AG04450 (cell line): ENCODE measurements around the gene MACC1. TPM values are rescaled to one million over a fixed set of nuclear protein-coding genes. Genes with fewer than 3 reads are reported as not detected.

ENCODE experiments used
- CTCF ChIA-PET: fragments of 300-600, 350-600 bp; formaldehyde crosslinking; extraction: SDS; loops from one replicate; lab custom pipeline; 2022; ENCODE audit warnings: antibody characterized with exemption, inconsistent platforms; lab: Charles Lee
- POLR2A ChIA-PET: fragments of 350-600 bp; formaldehyde crosslinking; extraction: SDS; loops from one replicate; lab custom pipeline; 2021; ENCODE audit warnings: antibody characterized with exemption, inconsistent platforms; lab: Yijun Ruan, JAX
- DNase-seq: peaks from one replicate; pipeline ENCODE4 v3.0.0-alpha.2; 2011; ENCODE audit warnings: low read depth, low spot score
- H3K27ac ChIP-seq: one replicate; pipeline ENCODE4 v1.5.1; 2012; ENCODE audit warnings: low read depth, low read length, control low read depth
- H3K27me3 ChIP-seq: one replicate; pipeline ENCODE4 v1.6.0; 2012; ENCODE audit warnings: low read length; ENCODE audit not compliant: control insufficient read depth, insufficient read depth
- H3K4me3 ChIP-seq: 2 replicates; pipeline ENCODE4 v1.5.1; 2011; ENCODE audit warnings: mild to moderate bottlenecking, low read depth, low read length, control low read depth
- H3K9me3 ChIP-seq: 2 replicates; pipeline ENCODE4 v1.5.1; 2012; ENCODE audit warnings: low read length; ENCODE audit not compliant: control insufficient read depth, insufficient read depth
- CTCF ChIP-seq: IDR thresholded peaks from 2 replicates; pipeline ENCODE4 v1.5.1; 2011; ENCODE audit warnings: low read depth, low read length, control low read depth, inconsistent platforms
- polyA plus RNA-seq: library from polyadenylated mRNA; depleted of rRNA; stranded (reverse); fragments of >200 nt; gene quantifications from 2 replicates; pipeline ENCODE4 v1.2.3, GENCODE V29; 2011

Gene MACC1
- polyA plus RNA-seq, 1 experiment: 0.07 TPM

GRCh38 chr7:20236790-20237189, 19.6 kb upstream of the MACC1 start:
- ChIA-PET CTCF (no interaction called here), POLR2A (no interaction called here)
- Histone ChIP-seq H3K9me3 (no peaks in the 10 kb centered on the region), H3K27ac (no peak overlapping the region), H3K4me3 (no peak overlapping the region), H3K27me3 (no peaks in the 10 kb centered on the region)
- no peak for TF ChIP-seq CTCF
- DNase-seq: no peak

GRCh38 chr7:20236043-20236442, 18.9 kb upstream of the MACC1 start:
- ChIA-PET POLR2A (no interaction called here), CTCF (no interaction called here)
- Histone ChIP-seq H3K4me3 (no peak overlapping the region), H3K27me3 (no peaks in the 10 kb centered on the region), H3K9me3 (no peaks in the 10 kb centered on the region), H3K27ac (no peak overlapping the region)
- DNase-seq: no peak
- no peak for TF ChIP-seq CTCF

DNA sequence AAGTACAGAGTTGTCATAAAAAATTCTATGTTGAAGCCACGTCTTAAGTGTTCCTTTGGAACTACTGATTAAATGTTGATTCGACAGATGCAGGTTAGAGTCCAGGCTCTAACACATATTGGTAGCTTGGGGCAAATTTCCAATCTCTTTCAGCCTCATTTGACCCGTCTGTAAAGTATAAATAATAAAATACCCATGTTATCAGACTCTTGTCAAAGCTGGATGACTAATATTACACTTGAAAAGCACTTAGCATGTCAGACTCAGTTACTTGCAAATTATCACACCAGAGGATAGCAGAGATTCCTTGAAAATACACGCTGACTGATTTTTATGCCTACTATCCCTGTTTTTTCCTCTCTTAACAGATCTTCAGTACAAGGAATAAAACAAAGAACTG, 18.1 kb upstream of the MACC1 start:
- Histone ChIP-seq H3K27me3 (no peaks in the 10 kb centered on the region), H3K9me3 (no peaks in the 10 kb centered on the region), H3K27ac (no peak overlapping the region), H3K4me3 (no peak overlapping the region)
- no peak for DNase-seq
- POLR2A ChIA-PET: no interaction called here
- CTCF ChIA-PET: no interaction called here
- no peak for TF ChIP-seq CTCF

GRCh38 chr7:20233362-20233761, 16.2 kb upstream of the MACC1 start:
- POLR2A ChIA-PET: no interaction called here
- no peak for TF ChIP-seq CTCF
- DNase-seq: no peak
- Histone ChIP-seq H3K27me3 (no peaks in the 10 kb centered on the region), H3K9me3 (no peaks in the 10 kb centered on the region), H3K4me3 (no peak overlapping the region), H3K27ac (no peak overlapping the region)
- CTCF ChIA-PET: no interaction called here

GRCh38 chr7:20232848-20233247, 15.7 kb upstream of the MACC1 start:
- DNase-seq: no peak
- Histone ChIP-seq H3K27ac (no peak overlapping the region), H3K27me3 (no peaks in the 10 kb centered on the region), H3K4me3 (no peak overlapping the region), H3K9me3 (no peaks in the 10 kb centered on the region)
- ChIA-PET POLR2A (no interaction called here), CTCF (no interaction called here)
- TF ChIP-seq CTCF: no peak
